Activated CD8-positive, alpha-beta memory T cell treated with anti-CD3 and anti-CD28 coated beads, Interleukin-2, amount 50 U/mL, for 24 hours (primary cell): ENCODE data around the gene PLEKHG4B.
"Not testable (repeated sequence)": the region's sequence is repeated elsewhere in the genome, so short reads cannot be mapped to it uniquely, and the experiment has no call there.

Experiments
- DNase-seq: peaks from one replicate; pipeline ENCODE4 v3.0.0-alpha.2; 2020; ENCODE audit errors: extremely low read depth

Gene PLEKHG4B

DNA sequence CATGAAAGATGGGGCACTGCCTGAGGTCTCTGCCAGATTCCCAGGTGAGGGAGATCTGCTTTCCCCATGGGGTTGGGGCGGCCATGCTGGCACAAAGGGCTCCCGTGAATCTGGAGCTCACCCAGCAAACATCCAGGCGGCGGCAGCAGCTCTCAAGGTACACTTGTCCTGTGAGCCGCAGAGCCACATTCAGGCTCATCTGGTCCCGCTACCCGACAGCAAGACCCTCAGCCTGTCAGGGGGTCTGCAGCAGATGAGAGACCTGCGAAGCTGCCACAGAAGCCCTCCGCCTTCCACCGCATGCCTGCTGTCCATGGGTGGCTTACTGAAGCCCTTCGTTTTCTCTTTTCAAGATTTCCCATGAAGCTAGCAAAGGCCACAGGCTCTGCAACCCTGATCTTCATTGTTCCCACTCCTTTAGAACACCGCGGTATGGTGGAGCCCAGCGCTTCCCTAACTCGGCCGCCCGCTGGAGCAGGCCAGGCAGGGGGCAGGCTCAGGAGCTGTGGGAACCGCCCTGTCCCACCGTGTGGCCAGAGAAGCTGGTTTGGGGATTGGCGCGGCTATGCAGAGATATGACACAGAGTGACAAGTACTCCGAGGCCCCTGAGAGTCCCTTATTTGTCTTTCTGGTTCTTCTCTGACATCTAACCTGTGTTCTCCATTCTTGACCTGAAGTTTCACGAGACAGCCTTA lies 108.1 kb downstream of the PLEKHG4B start:
- no peak for DNase-seq

DNA sequence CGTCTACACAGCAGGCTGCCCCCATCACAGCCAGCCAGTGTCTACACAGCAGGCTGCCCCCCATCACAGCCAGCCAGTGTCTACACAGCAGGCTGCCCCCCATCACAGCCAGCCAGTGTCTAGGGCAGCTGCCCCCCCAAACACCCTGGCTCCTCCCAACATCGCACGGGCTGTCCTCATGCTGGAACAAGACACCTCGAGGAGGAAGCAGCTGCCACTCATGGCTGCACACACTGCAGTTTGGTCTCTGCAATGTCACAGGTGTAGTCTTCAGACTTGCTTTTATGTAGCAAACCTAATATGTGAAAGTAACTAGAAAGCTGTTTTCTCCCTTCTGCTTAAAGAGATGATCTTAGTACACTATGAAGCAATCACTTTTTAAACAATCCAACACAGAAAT lies 109.0 kb downstream of the PLEKHG4B start:
- no peak for DNase-seq

DNA sequence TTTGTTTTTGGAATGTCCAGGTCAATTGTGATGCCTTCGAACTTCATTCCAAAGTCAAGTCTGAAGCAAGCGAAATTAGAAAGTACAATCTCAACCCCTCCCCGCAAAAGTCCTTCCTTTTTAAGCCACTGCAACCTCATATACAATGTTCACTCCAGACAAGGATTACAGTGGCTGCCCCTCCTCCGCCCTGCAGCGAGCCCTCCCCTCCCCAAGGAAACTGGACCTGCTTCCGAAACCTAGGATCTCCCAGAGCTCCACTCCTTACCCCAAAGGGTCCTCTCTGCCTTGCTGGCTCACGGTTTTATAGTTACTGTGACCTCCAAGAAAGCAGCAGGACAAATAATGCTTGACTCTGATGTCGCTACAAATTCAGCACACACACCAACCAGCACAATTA lies 109.7 kb downstream of the PLEKHG4B start:
- DNase-seq = no peak

DNA sequence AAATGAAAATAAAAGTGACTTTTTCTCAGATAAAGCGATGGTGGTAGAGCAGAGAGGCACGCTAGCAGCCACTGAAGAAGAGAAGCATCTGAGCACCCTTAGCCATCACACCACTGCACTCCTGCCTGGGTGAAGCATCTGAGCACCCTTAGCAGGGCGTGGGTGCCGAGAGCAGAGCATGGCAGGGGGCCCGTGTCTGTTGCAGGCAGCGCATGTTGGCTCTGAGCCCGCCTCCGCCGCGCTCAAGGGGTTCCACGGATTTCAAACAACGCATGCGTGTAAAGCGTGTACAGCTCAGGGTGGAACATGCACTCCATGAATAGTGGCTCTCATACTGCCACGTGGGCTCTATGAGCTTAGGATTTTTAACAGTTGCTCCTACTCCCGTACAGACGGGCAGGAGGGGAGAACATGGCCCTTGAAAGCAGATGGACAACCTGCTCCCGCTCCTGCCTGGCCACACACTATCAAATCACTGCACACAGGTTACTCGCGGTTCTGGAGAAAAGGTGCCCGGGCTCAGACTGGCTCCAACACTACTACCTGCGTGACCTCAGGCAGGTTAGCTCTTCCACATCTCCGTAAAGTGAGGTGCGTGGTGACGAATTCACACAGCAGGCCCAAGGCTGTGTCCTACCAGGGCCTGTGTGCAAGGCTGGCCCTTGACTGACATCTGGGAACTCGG lies 111.4 kb downstream of the PLEKHG4B start:
- DNase-seq = no peak

- DNase-seq = no peak
These were observed 112.0 kb downstream of the PLEKHG4B start for GRCh38 chr5:204001-204400.

DNA sequence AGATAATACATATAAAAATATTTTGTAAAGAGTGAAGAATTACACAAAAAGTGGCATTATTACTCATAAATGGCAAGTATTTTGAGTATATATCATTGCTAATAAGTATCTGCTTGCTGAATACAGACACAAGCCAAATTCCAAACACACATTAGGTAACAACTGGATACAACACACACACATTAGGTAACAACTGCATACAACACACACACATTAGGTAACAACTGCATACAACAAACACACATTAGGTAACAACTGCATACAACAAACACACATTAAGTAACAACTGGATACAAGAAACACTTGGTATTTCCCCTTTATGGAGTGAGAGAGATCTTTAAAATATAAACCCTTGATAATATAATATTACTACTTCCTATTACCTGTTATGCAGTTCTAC lies 112.5 kb downstream of the PLEKHG4B start:
- DNase-seq = no peak

GRCh38 chr5:204966-205670 lies 113.2 kb downstream of the PLEKHG4B start:
- no peak for DNase-seq

DNA sequence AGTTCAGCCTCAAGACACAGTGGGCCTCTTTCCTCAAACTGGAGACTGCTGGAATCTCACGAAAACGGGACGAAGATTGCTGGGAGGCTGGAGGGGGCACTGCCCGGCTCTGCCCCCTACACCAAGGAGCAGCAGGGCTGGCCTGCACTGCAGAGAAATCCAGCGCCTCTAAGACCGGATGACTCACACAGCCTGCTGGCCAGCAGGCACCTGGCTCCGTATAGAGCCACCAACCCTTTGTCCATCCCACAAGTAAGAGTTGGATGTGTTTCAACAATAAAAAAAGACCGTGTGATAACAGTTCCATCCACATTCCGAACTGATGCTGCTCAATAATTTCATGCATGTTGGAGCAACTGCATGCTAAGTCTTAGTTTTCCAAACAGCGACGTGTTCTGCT lies 114.4 kb downstream of the PLEKHG4B start:
- DNase-seq = no peak

DNA sequence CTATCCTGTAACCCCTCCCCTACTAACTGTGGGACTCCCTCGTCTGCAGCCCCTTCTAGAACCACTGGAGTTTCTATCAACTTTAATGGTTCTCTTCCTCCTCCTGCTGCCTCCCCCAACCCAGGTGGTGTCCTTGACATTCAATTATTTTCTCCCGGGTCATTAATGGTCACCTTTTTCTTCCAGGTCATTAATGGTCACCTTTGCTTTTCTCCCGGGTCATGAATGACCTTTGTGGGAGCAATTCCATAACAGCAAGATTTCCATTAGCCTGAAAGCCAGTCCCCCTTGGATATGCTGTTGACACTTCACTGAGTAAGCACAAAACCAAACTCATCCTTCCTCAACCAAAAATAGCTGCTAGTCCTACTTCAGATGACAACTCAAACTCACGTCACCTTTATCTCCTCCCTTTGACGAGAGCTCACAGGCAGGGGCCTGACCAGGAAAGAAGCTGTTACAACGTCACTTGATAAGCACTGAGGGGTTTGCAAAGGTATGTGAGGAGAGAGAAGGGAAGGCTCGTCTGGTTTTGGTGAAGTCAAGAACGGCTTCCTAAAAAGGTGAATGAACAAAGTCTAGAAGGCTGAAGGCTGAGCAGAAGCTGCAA lies 115.1 kb downstream of the PLEKHG4B start:
- DNase-seq = no peak

GRCh38 chr5:207599-207998 lies 115.6 kb downstream of the PLEKHG4B start:
- no peak for DNase-seq

DNA sequence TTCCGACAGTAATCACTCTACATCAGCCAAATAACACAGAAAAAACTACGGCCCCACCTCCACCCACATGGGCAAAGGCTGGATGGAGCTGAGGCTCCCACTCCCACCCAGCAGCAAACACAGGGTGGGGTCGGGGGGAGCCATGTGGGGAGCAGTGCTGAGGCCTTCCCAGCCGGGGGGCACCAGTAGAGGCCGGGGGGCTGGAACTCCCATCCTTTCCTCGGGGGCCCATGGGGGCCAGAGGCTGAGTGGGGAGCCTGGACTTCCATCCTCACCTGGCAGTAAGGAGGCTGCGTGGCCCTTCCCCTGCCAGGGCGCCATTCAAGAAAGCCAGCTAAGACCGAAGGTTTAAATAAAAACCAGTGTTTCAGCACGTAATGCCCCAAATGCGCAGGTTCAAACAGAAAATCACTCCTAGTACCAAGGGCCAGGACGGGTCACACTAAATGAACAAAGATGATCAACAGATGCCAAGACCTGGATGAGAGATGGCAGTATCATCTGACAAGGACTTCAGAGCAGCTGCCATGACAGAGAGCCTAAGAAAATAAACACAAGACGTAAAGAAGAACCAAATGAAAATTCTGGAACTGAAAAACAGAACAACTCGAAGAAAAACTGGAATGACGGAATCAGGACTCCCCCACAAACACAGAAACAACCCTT lies 116.6 kb downstream of the PLEKHG4B start:
- DNase-seq = no peak

- no peak for DNase-seq
These were observed 121.9 kb downstream of the PLEKHG4B start for GRCh38 chr5:213803-214395.

- not testable (repeated sequence) for DNase-seq
These were observed 123.3 kb downstream of the PLEKHG4B start for GRCh38 chr5:215256-215655.

- DNase-seq = not testable (repeated sequence)
These were observed 124.1 kb downstream of the PLEKHG4B start for GRCh38 chr5:216076-216475.

DNA sequence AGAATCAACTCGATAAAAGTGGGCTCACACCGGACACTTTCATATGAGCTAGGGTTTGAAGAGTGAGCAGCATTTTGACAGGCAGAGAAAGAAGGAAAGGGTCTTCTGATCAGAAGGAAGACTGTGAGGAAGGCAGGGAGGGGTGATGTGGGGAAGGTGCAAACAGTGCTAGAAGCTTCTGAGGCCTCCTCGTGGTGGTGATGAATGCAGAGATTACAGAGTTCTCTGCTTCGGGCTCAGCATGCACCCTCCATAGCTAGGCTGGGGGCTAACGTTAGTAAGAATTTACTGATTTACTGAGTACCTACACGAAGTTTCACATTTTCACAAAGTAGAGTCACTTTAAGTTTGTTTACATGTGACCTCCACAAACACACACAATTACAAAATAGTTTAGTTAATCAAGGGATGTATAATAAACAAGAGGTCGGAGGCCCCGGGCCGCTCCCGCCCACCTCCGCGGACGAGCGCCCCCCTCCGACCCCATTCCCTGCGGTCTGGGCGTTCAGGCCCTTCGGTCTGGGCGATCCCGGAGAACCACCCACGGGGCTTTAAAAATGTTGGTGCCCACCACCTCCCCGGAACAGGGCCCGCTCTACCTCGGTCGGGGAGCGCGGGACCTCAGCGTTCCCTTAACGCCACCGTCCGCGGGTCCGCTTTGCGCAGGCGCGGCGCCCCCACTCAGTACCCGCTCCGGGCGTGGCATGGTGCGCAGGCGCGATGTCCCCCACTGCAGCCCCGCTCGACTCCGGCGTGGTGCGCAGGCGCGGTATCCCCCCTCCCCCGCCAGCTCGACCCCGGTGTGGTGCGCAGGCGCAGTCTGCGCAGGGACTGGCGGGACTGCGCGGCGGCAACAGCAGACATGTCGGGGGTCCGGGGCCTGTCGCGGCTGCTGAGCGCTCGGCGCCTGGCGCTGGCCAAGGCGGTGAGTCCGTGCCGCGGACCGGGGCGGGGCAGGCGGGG lies 125.8 kb downstream of the PLEKHG4B start, which contains the start of the genes CCDC127 and SDHA:
CCDC127 (minus strand) TSS at position 660 of the 963 bp plus-strand sequence. CDS start 1,304 bp downstream, outside the sequence.
SDHA (plus strand) TSS at position 827 of the 963 bp plus-strand sequence; CDS start at position 863, 36 bp downstream.
- DNase-seq = peak; percentile 93

- DNase-seq = no peak
These were observed 126.7 kb downstream of the PLEKHG4B start for GRCh38 chr5:218457-219291.

DNA sequence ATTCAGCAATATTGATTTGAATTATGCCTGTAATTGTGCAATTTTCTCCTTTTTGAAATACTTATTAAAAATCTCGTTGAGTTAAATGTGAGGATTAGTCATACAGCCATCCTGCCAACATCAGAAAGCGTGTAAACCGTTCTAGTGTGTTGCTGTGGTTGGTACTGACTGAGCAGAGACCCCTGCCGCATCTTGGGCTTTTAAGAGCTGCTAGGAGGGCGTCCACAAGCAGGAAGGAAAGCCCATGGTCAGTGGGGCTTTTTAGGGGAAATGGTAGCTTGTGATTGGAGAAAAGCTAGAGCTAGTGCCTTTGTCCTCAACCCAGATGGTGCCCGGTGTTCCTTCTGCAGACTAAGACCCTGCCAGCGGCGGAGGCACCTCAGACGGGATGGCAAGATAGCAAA lies 127.5 kb downstream of the PLEKHG4B start:
- no peak for DNase-seq

DNA sequence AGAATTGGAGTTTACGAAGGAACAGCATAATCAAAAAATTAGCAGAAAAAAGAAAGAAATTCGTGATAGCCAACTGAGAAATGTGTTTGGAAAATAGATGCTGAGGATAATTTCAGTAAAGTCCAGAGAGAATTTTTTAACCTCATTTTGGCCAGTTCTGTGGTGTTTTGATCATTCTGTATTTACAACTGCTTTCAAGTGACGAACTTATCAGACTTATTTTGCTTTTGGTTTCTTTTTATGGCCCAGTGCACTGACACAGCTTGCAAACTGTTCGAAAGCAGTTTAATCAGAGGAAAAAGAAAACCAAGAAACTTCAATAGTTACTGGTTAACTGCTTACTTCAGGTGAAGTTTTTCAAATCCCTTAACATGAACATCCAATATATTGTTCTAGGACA lies 128.0 kb downstream of the PLEKHG4B start:
- no peak for DNase-seq
